AML-193 (cell line): ENCODE results near the gene FCGBP.
"Not testable (repeated sequence)": the region's sequence is repeated elsewhere in the genome, so short reads cannot be mapped to it uniquely, and the experiment has no call there.

Source experiments
- DNase-seq, 2 experiments: peaks; one replicate each; lab custom pipeline; 2025; lab: John Stamatoyannopoulos, UW

Gene FCGBP

GRCh38 chr19:39890755-39891551, 43.5 kb downstream of the FCGBP start:
- DNase-seq, result no peak

DNA sequence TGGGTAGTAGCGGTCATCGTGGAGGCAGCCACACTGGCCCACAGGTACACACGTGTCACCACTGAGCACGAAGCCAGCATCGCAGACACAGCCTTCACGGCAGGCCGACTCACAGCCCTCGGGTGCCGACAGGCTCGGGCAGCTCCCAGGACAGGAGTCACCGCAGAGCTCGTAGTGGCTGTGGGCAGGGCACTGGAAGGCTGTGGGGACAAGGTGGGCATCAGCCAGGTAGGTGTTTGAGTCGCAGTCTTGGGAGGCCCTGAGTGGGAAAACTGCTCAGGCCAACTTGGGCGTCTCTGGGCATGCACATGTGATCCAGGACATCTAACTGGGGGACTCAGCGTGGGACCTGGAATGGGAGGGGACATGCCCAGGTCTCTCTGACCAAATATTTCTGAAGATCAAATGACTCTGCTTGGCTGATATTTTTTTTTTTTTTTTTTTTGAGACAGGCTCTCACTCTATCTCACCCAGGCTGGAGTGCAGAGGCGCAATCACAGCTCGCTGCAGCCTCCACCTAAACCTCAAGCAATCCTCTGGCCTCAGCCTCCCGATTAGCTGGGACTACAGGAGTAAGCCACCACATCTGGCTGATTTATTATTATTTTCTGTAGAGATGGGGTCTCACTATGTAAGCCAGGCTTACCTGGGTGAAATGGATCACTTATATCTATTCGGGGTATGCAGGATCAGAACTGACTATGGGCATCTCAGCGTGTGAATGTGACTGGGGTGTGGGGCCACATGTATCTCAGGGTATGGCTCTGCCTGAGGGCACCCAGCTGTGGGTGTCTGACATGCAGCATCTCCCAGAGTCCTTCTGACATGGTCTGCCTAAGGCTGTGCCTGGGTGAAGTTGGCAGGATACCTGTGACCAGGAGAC, 44.3 kb downstream of the FCGBP start:
- DNase-seq, result not testable (repeated sequence)

DNA sequence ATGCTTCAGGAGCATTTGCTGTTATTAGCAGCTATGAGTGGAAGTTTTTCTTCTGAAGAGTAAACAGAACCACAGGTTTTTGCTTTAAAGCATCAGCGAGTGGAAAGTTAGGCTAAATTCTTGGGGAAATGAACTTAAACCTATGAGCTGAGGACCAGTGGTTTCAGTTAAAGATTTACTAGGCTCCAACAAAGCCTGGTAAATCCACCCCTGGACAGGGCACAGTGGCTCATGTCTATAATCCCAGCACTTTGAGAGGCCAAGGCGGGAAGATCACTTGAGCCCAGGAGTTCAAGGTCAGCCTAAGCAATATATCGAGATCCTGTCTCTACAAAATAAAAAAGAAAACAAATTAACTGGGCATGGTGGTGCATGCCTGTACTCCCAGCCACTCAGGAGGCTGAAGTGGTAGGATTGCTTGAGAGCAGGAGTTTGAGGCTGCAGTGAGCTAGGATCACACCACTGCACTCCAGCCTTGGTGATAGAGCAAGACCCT, 46.9 kb downstream of the FCGBP start:
- not testable (repeated sequence) for DNase-seq

DNA sequence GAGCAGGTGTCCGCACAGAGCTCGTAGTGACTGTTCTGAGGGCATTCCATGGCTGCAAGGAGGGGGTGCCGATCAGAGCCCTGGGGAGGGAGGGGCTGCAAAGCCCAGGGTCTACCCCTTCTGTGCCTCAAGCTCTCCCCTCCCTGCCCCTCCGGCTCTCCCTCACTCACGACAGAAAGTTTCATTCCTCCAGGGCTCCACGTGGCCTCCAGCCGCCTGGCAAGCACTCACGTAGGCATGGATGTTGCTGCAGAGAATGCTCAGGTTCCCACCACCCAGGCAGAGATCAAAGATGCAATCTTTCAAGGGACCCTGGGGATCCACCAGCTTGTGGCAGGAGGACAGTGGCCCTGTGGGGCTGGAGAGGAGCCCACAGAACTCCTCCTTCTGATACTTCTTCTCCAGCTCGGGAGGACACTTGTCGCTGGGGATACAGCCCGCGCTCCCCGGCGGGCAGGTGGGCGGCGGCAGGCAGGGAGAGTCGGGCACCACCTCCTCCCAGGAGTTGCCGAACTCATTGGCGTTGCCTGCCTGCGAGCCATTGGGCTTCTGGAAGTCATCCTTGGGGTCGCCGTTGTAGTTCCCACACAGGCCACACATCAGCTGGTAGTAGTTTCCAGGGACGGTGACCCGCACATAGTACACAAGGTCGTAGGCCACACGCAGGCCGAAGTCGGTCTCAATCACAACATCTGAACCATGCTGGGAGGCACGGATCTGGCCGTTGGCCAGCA, 48.4 kb downstream of the FCGBP start:
- DNase-seq, result not testable (repeated sequence)

DNA sequence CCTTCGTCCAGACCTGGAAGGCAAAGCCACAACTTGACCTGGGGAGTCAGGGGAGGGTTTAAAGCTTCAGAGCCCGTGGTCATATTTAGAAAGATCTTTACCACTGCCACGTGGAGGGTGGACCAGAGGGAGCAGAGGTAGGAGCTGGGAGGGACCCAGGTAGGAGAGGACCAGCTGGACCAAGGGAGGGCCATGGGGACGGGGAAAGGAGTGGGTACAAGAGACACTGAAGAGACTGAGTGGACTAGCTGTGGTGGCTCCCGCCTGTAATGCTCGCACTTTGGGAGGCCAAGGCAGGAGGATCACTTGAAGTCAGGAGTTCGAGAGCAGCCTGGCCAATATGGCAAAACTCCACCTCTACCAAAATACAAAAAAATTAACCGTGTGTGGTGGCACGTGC, 49.7 kb downstream of the FCGBP start:
- not testable (repeated sequence) for DNase-seq
